ENCODE measurements around the gene SCN3B.

The SCN3B gene

DNA sequence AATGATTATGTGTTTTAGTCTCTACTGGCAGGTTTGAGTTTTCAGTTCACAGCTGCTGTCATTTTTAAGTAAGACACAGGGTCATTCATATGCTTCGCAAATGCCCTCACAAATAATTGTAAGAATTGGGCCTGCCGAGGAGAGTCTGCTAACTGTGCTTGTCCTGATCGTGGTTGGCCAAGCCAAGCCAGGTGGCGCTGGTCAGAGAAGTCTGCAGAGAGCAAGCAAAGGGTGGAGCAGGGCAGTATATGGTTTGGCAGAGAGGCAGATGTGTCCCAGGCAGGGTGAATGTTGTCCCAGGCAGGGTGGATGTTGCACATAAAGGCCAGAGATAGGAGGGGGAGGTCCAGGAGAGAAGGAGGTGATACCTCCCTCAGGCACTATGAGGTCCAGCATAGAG is 52.7 kb downstream of the SCN3B start:
- CTCF ChIA-PET: interaction anchor here (0.9 kb wide), 1 partner anchor 12 kb away, joined by 6 read pairs; no protein-coding TSS in a partner anchor
- H3K27me3 Mint-ChIP-seq: no peaks in the 10 kb centered on the region
- no peak overlapping the region for H3K4me3 Mint-ChIP-seq
- H3K36me3 Mint-ChIP-seq: peaks cover 44% of the 10 kb centered on the region
- no peaks in the 10 kb centered on the region for H3K9me3 Mint-ChIP-seq
- no peak overlapping the region for H3K27ac Mint-ChIP-seq
- no peak for DNase-seq
- H3K4me1 Mint-ChIP-seq: no peaks in the 10 kb centered on the region

DNA sequence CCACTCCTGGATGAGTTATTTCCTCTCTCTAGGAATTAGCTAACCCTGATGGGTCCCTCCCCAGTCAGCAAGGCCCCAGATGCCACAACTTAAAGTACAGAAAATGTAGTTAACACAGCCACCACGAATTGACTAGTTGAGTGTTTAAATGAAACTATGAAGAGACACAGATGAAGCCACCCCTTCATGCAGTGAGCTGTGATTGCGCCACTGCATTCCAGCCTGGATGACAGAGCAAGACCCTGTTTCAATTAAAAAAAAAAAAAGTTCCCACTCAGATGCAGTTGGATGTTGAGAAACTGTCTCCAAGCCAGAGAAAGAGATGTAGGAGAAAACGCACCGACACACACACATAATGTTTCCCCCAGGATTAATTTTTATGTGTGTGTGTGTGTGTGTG is 53.3 kb downstream of the SCN3B start:
- CTCF ChIA-PET: interaction anchor here (0.9 kb wide), 1 partner anchor 12 kb away, joined by 6 read pairs; no protein-coding TSS in a partner anchor
- Mint-ChIP-seq H3K4me1 (no peaks in the 10 kb centered on the region), H3K27ac (no peak overlapping the region), H3K36me3 (peaks cover 43% of the 10 kb centered on the region), H3K27me3 (no peaks in the 10 kb centered on the region), H3K4me3 (no peak overlapping the region), H3K9me3 (no peaks in the 10 kb centered on the region)
- no peak for DNase-seq

- H3K27me3 Mint-ChIP-seq: no peaks in the 10 kb centered on the region
- H3K36me3 Mint-ChIP-seq: peaks cover 41% of the 10 kb centered on the region
- no peak for DNase-seq
- H3K9me3 Mint-ChIP-seq: no peaks in the 10 kb centered on the region
- H3K4me3 Mint-ChIP-seq: no peak overlapping the region
- CTCF ChIA-PET: no interaction called here
- H3K27ac Mint-ChIP-seq: no peak overlapping the region
- no peaks in the 10 kb centered on the region for H3K4me1 Mint-ChIP-seq
Measured at GRCh38 chr11:123597859-123598258, 56.6 kb downstream of the SCN3B start.

- Mint-ChIP-seq H3K4me3 (no peak overlapping the region), H3K27me3 (no peaks in the 10 kb centered on the region), H3K27ac (no peak overlapping the region), H3K36me3 (peaks cover 25% of the 10 kb centered on the region), H3K4me1 (no peaks in the 10 kb centered on the region), H3K9me3 (no peaks in the 10 kb centered on the region)
- CTCF ChIA-PET: no interaction called here
- no peak for DNase-seq
Measured at GRCh38 chr11:123594921-123595320, 59.5 kb downstream of the SCN3B start.

DNA sequence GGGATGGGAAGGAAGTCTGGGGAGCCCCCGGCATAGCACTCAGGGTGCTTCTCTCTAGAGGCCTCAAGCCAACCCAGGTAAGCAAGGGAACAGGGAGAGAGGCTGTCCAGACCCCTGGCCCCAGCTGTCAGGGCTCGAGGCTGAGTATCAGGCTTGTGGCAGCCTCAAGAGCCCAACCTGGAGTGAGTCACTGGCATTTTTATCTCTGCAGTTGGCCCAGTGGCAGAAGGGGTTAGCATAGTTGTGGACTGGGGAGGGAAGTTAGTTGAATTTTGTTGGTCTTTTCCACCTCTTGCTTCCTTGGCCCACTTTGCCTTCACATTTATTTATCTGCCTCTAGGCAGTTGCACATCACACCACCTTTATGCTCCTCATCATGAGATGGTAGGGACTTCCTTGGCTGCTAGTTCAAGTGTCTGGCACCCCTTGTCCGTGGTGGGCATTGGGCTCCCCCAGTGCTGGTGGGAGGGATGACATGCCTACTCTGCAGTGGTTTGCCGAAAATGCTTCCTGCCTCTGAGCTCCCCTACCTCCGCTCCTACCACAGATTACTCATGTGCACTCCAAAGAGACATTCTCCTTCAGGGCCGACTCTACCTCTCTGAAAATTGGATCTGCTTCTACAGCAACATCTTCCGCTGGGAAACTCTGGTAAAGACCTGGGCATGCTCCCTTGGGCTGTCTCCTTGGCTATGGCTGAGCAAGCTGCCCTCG is 60.1 kb downstream of the SCN3B start:
- Mint-ChIP-seq H3K9me3 (no peaks in the 10 kb centered on the region), H3K4me3 (no peak overlapping the region), H3K4me1 (no peaks in the 10 kb centered on the region), H3K27me3 (no peaks in the 10 kb centered on the region), H3K36me3 (peaks cover 23% of the 10 kb centered on the region), H3K27ac (peak overlapping the region; percentile 58)
- DNase-seq: no peak
- CTCF ChIA-PET: no interaction called here

- no peak overlapping the region for H3K4me3 Mint-ChIP-seq
- CTCF ChIA-PET: no interaction called here
- no peaks in the 10 kb centered on the region for H3K4me1 Mint-ChIP-seq
- H3K36me3 Mint-ChIP-seq: peaks cover 18% of the 10 kb centered on the region
- no peak overlapping the region for H3K27ac Mint-ChIP-seq
- DNase-seq: no peak
- H3K27me3 Mint-ChIP-seq: no peaks in the 10 kb centered on the region
- no peaks in the 10 kb centered on the region for H3K9me3 Mint-ChIP-seq
Measured at GRCh38 chr11:123593570-123593969, 60.9 kb downstream of the SCN3B start.

GRCh38 chr11:123590296-123590912 is 64.0 kb downstream of the SCN3B start:
- Mint-ChIP-seq H3K9me3 (no peaks in the 10 kb centered on the region), H3K36me3 (peaks cover 8% of the 10 kb centered on the region), H3K27me3 (no peaks in the 10 kb centered on the region), H3K27ac (no peak overlapping the region), H3K4me3 (no peak overlapping the region), H3K4me1 (no peaks in the 10 kb centered on the region)
- no peak for DNase-seq
- CTCF ChIA-PET: interaction anchor here (3.2 kb wide), 1 partner anchor 10 kb away, joined by 15 read pairs; no protein-coding TSS in a partner anchor

- no peak overlapping the region for H3K4me3 Mint-ChIP-seq
- H3K27ac Mint-ChIP-seq: no peak overlapping the region
- DNase-seq: no peak
- CTCF ChIA-PET: interaction anchor here (1.4 kb wide), 1 partner anchor 12 kb away, joined by 5 read pairs; no protein-coding TSS in a partner anchor
- no peaks in the 10 kb centered on the region for H3K9me3 Mint-ChIP-seq
- H3K4me1 Mint-ChIP-seq: no peaks in the 10 kb centered on the region
- peaks cover 3% of the 10 kb centered on the region for H3K36me3 Mint-ChIP-seq
- no peaks in the 10 kb centered on the region for H3K27me3 Mint-ChIP-seq
Measured at GRCh38 chr11:123588864-123589262, 65.6 kb downstream of the SCN3B start.

GRCh38 chr11:123588117-123588863 is 66.1 kb downstream of the SCN3B start:
- CTCF ChIA-PET: interaction anchor here (1.4 kb wide), 1 partner anchor 12 kb away, joined by 5 read pairs; no protein-coding TSS in a partner anchor
- no peak overlapping the region for H3K27ac Mint-ChIP-seq
- H3K27me3 Mint-ChIP-seq: no peaks in the 10 kb centered on the region
- no peaks in the 10 kb centered on the region for H3K4me1 Mint-ChIP-seq
- H3K4me3 Mint-ChIP-seq: no peak overlapping the region
- H3K9me3 Mint-ChIP-seq: no peaks in the 10 kb centered on the region
- no peak for DNase-seq
- peaks cover 2% of the 10 kb centered on the region for H3K36me3 Mint-ChIP-seq

DNA sequence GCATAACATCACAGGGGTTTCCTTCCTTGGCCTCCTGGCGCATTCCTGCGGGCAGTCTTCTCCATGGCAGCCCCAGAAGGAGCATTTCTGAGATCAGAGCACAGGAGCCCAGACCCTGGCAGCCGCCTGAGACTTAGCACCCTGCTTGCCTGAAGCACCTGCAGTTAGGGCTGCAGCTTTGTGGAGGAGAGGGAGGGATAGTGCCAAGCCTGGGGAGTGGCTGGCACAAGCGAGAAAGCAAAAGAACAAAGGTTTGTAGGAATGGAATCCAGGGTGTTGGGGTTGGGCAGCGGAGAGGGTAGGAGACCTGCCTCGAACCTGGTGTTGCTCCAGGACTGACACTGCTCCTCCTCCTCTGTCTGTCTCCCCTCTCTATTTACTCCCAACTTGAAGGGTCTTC is 66.9 kb downstream of the SCN3B start:
- Mint-ChIP-seq H3K9me3 (no peaks in the 10 kb centered on the region), H3K4me3 (no peak overlapping the region), H3K36me3 (no peaks in the 10 kb centered on the region), H3K4me1 (no peaks in the 10 kb centered on the region), H3K27me3 (no peaks in the 10 kb centered on the region), H3K27ac (no peak overlapping the region)
- no peak for DNase-seq
- CTCF ChIA-PET: interaction anchor here (1.4 kb wide), 1 partner anchor 11 kb away, joined by 5 read pairs; no protein-coding TSS in a partner anchor

GRCh38 chr11:123587044-123587443 is 67.4 kb downstream of the SCN3B start:
- CTCF ChIA-PET: no interaction called here
- no peaks in the 10 kb centered on the region for H3K4me1 Mint-ChIP-seq
- H3K27ac Mint-ChIP-seq: no peak overlapping the region
- no peaks in the 10 kb centered on the region for H3K27me3 Mint-ChIP-seq
- no peak overlapping the region for H3K4me3 Mint-ChIP-seq
- H3K9me3 Mint-ChIP-seq: no peaks in the 10 kb centered on the region
- DNase-seq: no peak
- H3K36me3 Mint-ChIP-seq: no peaks in the 10 kb centered on the region

- Mint-ChIP-seq H3K27me3 (no peaks in the 10 kb centered on the region), H3K9me3 (no peaks in the 10 kb centered on the region), H3K36me3 (no peaks in the 10 kb centered on the region), H3K4me1 (no peaks in the 10 kb centered on the region), H3K27ac (no peak overlapping the region), H3K4me3 (no peak overlapping the region)
- CTCF ChIA-PET: interaction anchor here (0.9 kb wide), 1 partner anchor 9 kb away, joined by 5 read pairs; no protein-coding TSS in a partner anchor
- no peak for DNase-seq
Measured at GRCh38 chr11:123586568-123586967, 67.9 kb downstream of the SCN3B start.

- CTCF ChIA-PET: interaction anchor here (0.9 kb wide), 1 partner anchor 9 kb away, joined by 5 read pairs; no protein-coding TSS in a partner anchor
- Mint-ChIP-seq H3K36me3 (no peaks in the 10 kb centered on the region), H3K4me1 (peaks cover 4% of the 10 kb centered on the region), H3K9me3 (no peaks in the 10 kb centered on the region), H3K27me3 (no peaks in the 10 kb centered on the region), H3K27ac (no peak overlapping the region), H3K4me3 (no peak overlapping the region)
- no peak for DNase-seq
Measured at GRCh38 chr11:123585706-123586105, 68.7 kb downstream of the SCN3B start.

DNA sequence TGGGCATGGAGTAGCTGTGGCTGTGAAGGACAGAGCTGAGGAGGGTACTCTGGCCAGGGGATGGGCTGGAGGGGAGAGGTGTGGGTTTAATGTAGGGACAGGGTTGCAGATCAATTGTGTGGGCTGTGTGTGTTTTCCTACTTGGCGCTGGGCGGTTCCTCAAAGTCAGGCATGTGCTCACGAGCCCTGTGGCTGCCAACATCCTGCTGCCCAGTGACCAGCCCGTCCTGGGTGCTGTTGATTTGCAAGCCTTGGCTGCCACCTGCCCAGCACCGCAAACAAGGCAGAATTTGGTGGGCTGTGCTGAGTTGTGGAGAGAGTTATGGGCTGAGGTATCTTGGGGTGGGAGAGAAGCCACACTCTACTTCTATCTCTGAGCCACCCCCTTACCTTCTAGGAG is 69.2 kb downstream of the SCN3B start:
- no peak overlapping the region for H3K4me3 Mint-ChIP-seq
- CTCF ChIA-PET: interaction anchor here (0.6 kb wide), 1 partner anchor 8 kb away, joined by 3 read pairs; no protein-coding TSS in a partner anchor
- H3K9me3 Mint-ChIP-seq: no peaks in the 10 kb centered on the region
- H3K4me1 Mint-ChIP-seq: peaks cover 8% of the 10 kb centered on the region
- no peaks in the 10 kb centered on the region for H3K27me3 Mint-ChIP-seq
- no peak for DNase-seq
- no peaks in the 10 kb centered on the region for H3K36me3 Mint-ChIP-seq
- no peak overlapping the region for H3K27ac Mint-ChIP-seq
